Activated CD4-positive, alpha-beta memory T cell treated with anti-CD3 and anti-CD28 coated beads, Interleukin-2, amount 10 ng/mL, durations not matched to agents 7 days and 5 days (primary cell): Measurements from ENCODE around the gene TNFRSF25. TPM values are rescaled to one million over a fixed set of nuclear protein-coding genes. Genes with fewer than 3 reads are reported as not detected.
"Not testable (repeated sequence)": the region's sequence is repeated elsewhere in the genome, so short reads cannot be mapped to it uniquely, and the experiment has no call there.

Experiments
- CTCF ChIA-PET: fragments of 350-600 bp; sonication (Branson Sonifier 250); formaldehyde crosslinking; loops from one replicate; lab custom pipeline; 2021; ENCODE audit warnings: antibody characterized with exemption, inconsistent platforms; lab: Charles Lee
- POLR2A ChIA-PET: fragments of 350-600 bp; sonication (Branson Sonifier 250); formaldehyde crosslinking; loops from one replicate; lab custom pipeline; 2021; ENCODE audit warnings: antibody characterized with exemption; lab: Charles Lee
- DNase-seq: peaks from one replicate; pipeline ENCODE4 v3.0.0-alpha.2; 2020
- H3K27ac Mint-ChIP-seq: one replicate; pipeline ENCODE4 v1.8.0; 2021; ENCODE audit warnings: mild to moderate bottlenecking, mixed read lengths
- H3K27me3 Mint-ChIP-seq: one replicate; pipeline ENCODE4 v1.8.0; 2021; ENCODE audit warnings: mixed read lengths
- H3K36me3 Mint-ChIP-seq: one replicate; pipeline ENCODE4 v1.8.0; 2021; ENCODE audit warnings: low read depth, mixed read lengths
- H3K4me1 Mint-ChIP-seq: one replicate; pipeline ENCODE4 v1.8.0; 2021; ENCODE audit warnings: mixed read lengths
- H3K4me3 Mint-ChIP-seq: one replicate; pipeline ENCODE4 v1.8.0; 2021; ENCODE audit warnings: mild to moderate bottlenecking, mixed read lengths
- H3K9me3 Mint-ChIP-seq: one replicate; pipeline ENCODE4 v1.8.0; 2021; ENCODE audit warnings: mixed read lengths
- total RNA-seq, 2 experiments: library from RNA; stranded (reverse); gene quantifications; one replicate each; pipeline ENCODE4 v1.2.3, GENCODE V29; 2021

Gene TNFRSF25
- total RNA-seq, 2 experiments from 2014 or later = 82.9 to 85.1 TPM

- CTCF ChIA-PET = interaction anchor here (0.5 to 1.7 kb wide), 4 partner anchors 8 to 78 kb away, joined by 3 to 7 read pairs (median 4); no protein-coding TSS in a partner anchor
- peak overlapping the region; percentile 68 for H3K27ac Mint-ChIP-seq
- POLR2A ChIA-PET = interaction anchor here (0.8 to 1.5 kb wide), 6 partner anchors 9 to 137 kb away, joined by 3 read pairs; no protein-coding TSS in a partner anchor
- H3K27me3 Mint-ChIP-seq = no peaks in the 10 kb centered on the region
- no peaks in the 10 kb centered on the region for H3K9me3 Mint-ChIP-seq
- DNase-seq = no peak
- H3K4me1 Mint-ChIP-seq = peaks cover 54% of the 10 kb centered on the region
- H3K36me3 Mint-ChIP-seq = peaks cover 38% of the 10 kb centered on the region
- H3K4me3 Mint-ChIP-seq = peak overlapping the region; percentile 28
Observed at GRCh38 chr1:6462412-6463119, 3.4 kb downstream of the TNFRSF25 start.

GRCh38 chr1:6461538-6462411, 4.2 kb downstream of the TNFRSF25 start:
- POLR2A ChIA-PET = interaction anchor here (0.8 to 1.4 kb wide), 2 partner anchors 10 to 19 kb away, joined by 3 read pairs; no protein-coding TSS in a partner anchor
- CTCF ChIA-PET = no interaction called here
- Mint-ChIP-seq H3K36me3 (peaks cover 38% of the 10 kb centered on the region), H3K27me3 (peaks cover 7% of the 10 kb centered on the region), H3K4me3 (peak overlapping the region; percentile 28), H3K9me3 (no peaks in the 10 kb centered on the region), H3K27ac (peak overlapping the region; percentile 68), H3K4me1 (peaks cover 54% of the 10 kb centered on the region)
- no peak for DNase-seq

GRCh38 chr1:6461051-6461530, 4.9 kb downstream of the TNFRSF25 start:
- Mint-ChIP-seq H3K9me3 (no peaks in the 10 kb centered on the region), H3K36me3 (peaks cover 38% of the 10 kb centered on the region), H3K4me3 (peak overlapping the region; percentile 74), H3K27ac (peak overlapping the region; percentile 92), H3K4me1 (peaks cover 51% of the 10 kb centered on the region), H3K27me3 (peaks cover 14% of the 10 kb centered on the region)
- ChIA-PET CTCF (interaction anchor here (1.0 to 2.0 kb wide), 5 partner anchors 11 to 240 kb away, joined by 3 to 8 read pairs (median 6); partner anchors contain the start of gene DNAJC11), POLR2A (interaction anchor here (1.1 to 2.0 kb wide), 6 partner anchors 11 to 143 kb away, joined by 4 to 15 read pairs (median 6); no protein-coding TSS in a partner anchor)
- no peak for DNase-seq

- POLR2A ChIA-PET = interaction anchor here (0.7 to 2.0 kb wide), 19 partner anchors 10 to 468 kb away, joined by 3 to 15 read pairs (median 4); partner anchors contain the start of genes ICMT, NPHP4 and ZBTB48
- Mint-ChIP-seq H3K9me3 (no peaks in the 10 kb centered on the region), H3K4me1 (peaks cover 51% of the 10 kb centered on the region), H3K27ac (peak overlapping the region; percentile 92), H3K36me3 (peaks cover 37% of the 10 kb centered on the region), H3K27me3 (peaks cover 19% of the 10 kb centered on the region), H3K4me3 (peak overlapping the region; percentile 74)
- CTCF ChIA-PET = interaction anchor here (0.5 to 2.1 kb wide), 15 partner anchors 12 to 241 kb away, joined by 3 to 9 read pairs (median 4); partner anchors contain the start of gene DNAJC11
- DNase-seq = peak; percentile 90
Observed at GRCh38 chr1:6460301-6461050, 5.5 kb downstream of the TNFRSF25 start.

- Mint-ChIP-seq H3K27ac (peak overlapping the region; percentile 92), H3K4me1 (peaks cover 51% of the 10 kb centered on the region), H3K9me3 (no peaks in the 10 kb centered on the region), H3K4me3 (peak overlapping the region; percentile 74), H3K36me3 (peaks cover 35% of the 10 kb centered on the region), H3K27me3 (peaks cover 19% of the 10 kb centered on the region)
- ChIA-PET POLR2A (interaction anchor here (0.7 to 2.0 kb wide), 20 partner anchors 9 to 467 kb away, joined by 3 to 15 read pairs (median 4); partner anchors contain the start of genes ICMT, NPHP4 and ZBTB48), CTCF (interaction anchor here (0.5 to 2.1 kb wide), 16 partner anchors 12 to 466 kb away, joined by 3 to 9 read pairs (median 4); partner anchors contain the start of gene DNAJC11)
- DNase-seq = peak; percentile 73
Observed at GRCh38 chr1:6459850-6460265, 6.1 kb downstream of the TNFRSF25 start.

GRCh38 chr1:6456800-6457466, 9.0 kb downstream of the TNFRSF25 start:
- POLR2A ChIA-PET = no interaction called here
- CTCF ChIA-PET = interaction anchor here (0.6 to 1.2 kb wide), 3 partner anchors 9 to 256 kb away, joined by 3 read pairs; partner anchors contain the start of gene TNFRSF25
- no peak overlapping the region for H3K27ac Mint-ChIP-seq
- DNase-seq = no peak
- H3K27me3 Mint-ChIP-seq = peaks cover 38% of the 10 kb centered on the region
- H3K4me1 Mint-ChIP-seq = peaks cover 36% of the 10 kb centered on the region
- no peaks in the 10 kb centered on the region for H3K9me3 Mint-ChIP-seq
- peaks cover 11% of the 10 kb centered on the region for H3K36me3 Mint-ChIP-seq
- no peak overlapping the region for H3K4me3 Mint-ChIP-seq

GRCh38 chr1:6455752-6456520, 10.0 kb downstream of the TNFRSF25 start:
- DNase-seq, POLR2A ChIA-PET, H3K27ac Mint-ChIP-seq, H3K9me3 Mint-ChIP-seq, H3K36me3 Mint-ChIP-seq, H3K4me3 Mint-ChIP-seq: not testable (repeated sequence)
- CTCF ChIA-PET = interaction anchor here (1.6 kb wide), 1 partner anchor 34 kb away, joined by 4 read pairs; no protein-coding TSS in a partner anchor
- Mint-ChIP-seq H3K4me1 (peaks cover 26% of the 10 kb centered on the region), H3K27me3 (peaks cover 43% of the 10 kb centered on the region)

GRCh38 chr1:6454856-6455751, 10.9 kb downstream of the TNFRSF25 start:
- Mint-ChIP-seq H3K4me1 (peaks cover 18% of the 10 kb centered on the region), H3K27me3 (peaks cover 50% of the 10 kb centered on the region), H3K36me3 (no peaks in the 10 kb centered on the region), H3K27ac (no peak overlapping the region), H3K4me3 (no peak overlapping the region), H3K9me3 (no peaks in the 10 kb centered on the region)
- DNase-seq = peak; percentile 38
- ChIA-PET CTCF (interaction anchor here (0.9 to 1.6 kb wide), 4 partner anchors 8 to 35 kb away, joined by 3 to 4 read pairs (median 4); no protein-coding TSS in a partner anchor), POLR2A (interaction anchor here (1.2 to 1.6 kb wide), 2 partner anchors 10 to 219 kb away, joined by 3 to 6 read pairs; partner anchors contain the start of genes ICMT and TNFRSF25)

- H3K4me3 Mint-ChIP-seq, H3K27ac Mint-ChIP-seq, H3K36me3 Mint-ChIP-seq, DNase-seq, H3K9me3 Mint-ChIP-seq: not testable (repeated sequence)
- peaks cover 59% of the 10 kb centered on the region for H3K27me3 Mint-ChIP-seq
- ChIA-PET CTCF (interaction anchor here (0.9 to 1.6 kb wide), 5 partner anchors 9 to 208 kb away, joined by 3 to 4 read pairs (median 3); no protein-coding TSS in a partner anchor), POLR2A (interaction anchor here (1.2 to 1.6 kb wide), 2 partner anchors 11 to 218 kb away, joined by 3 to 6 read pairs; partner anchors contain the start of genes ICMT and TNFRSF25)
- peaks cover 16% of the 10 kb centered on the region for H3K4me1 Mint-ChIP-seq
Observed at GRCh38 chr1:6453895-6454855, 11.8 kb downstream of the TNFRSF25 start.
